HEK293 (cell line): ENCODE results near the gene IL1A.

Source experiments
- CTCF ChIA-PET: fragments of 350-600 bp; formaldehyde crosslinking; extraction: SDS; loops from one replicate; lab custom pipeline; 2021; ENCODE audit warnings: antibody characterized with exemption; lab: Yijun Ruan, JAX
- POLR2A ChIA-PET: fragments of 300-600 bp; formaldehyde crosslinking; extraction: SDS; loops from one replicate; lab custom pipeline; 2020; ENCODE audit warnings: antibody characterized with exemption, inconsistent platforms; lab: Yijun Ruan, JAX
- H3K27ac ChIP-seq: fragments of 200-500 bp; sonication (Bioruptor generic); 2 replicates; pipeline ENCODE4 v1.5.1; 2014; ENCODE audit warnings: low read depth, low read length, control low read depth, inconsistent platforms; ENCODE audit errors: extremely low read depth
- H3K36me3 ChIP-seq, 2 experiments: fragments of 200-500 bp in 1 of 2; sonication (Bioruptor generic) in 1 of 2; 1 replicate in 1 of 2; 2 replicates in 1 of 2; pipeline ENCODE4 v1.5.1; 2014 to 2017; ENCODE audit warnings: inconsistent platforms in 2 of 2, low read length in 2 of 2; ENCODE audit not compliant: control insufficient read depth in 2 of 2, insufficient read depth in 1 of 2
- H3K4me1 ChIP-seq: fragments of 200-500 bp; sonication (Bioruptor generic); 2 replicates; pipeline ENCODE4 v1.5.1; 2014; ENCODE audit warnings: mild to moderate bottlenecking, low read length, inconsistent platforms; ENCODE audit not compliant: control insufficient read depth, insufficient read depth
- H3K4me3 ChIP-seq: 2 replicates; pipeline ENCODE4 v1.5.1; 2011; ENCODE audit warnings: low read depth, mild to moderate bottlenecking, control low read depth, low read length, moderate library complexity
- H3K9me3 ChIP-seq: fragments of 200-500 bp; sonication (Bioruptor generic); 2 replicates; pipeline ENCODE4 v1.5.1; 2014; ENCODE audit warnings: low read depth, low read length, inconsistent platforms; ENCODE audit not compliant: control insufficient read depth, insufficient read depth
- GLIS1 ChIP-seq: fragments of 450-650 bp; formaldehyde crosslinking; IDR thresholded peaks from 2 replicates; pipeline ENCODE4 v1.5.1; 2016; ENCODE audit warnings: missing biosample characterization, missing genetic modification characterization
- KLF16 ChIP-seq: fragments of 450-650 bp; formaldehyde crosslinking; IDR thresholded peaks from 2 replicates; pipeline ENCODE4 v1.5.1; 2017; ENCODE audit warnings: missing biosample characterization, missing genetic modification characterization
- MEIS1 ChIP-seq: sonication (generic); formaldehyde crosslinking; IDR thresholded peaks from 2 replicates; pipeline ENCODE4 v1.8.1; 2022; ENCODE audit warnings: missing genetic modification reagents, mild to moderate bottlenecking, borderline replicate concordance
- SCRT2 ChIP-seq: fragments of 450-650 bp; formaldehyde crosslinking; IDR thresholded peaks from 2 replicates; pipeline ENCODE4 v1.5.1; 2016; ENCODE audit warnings: missing biosample characterization, missing genetic modification characterization
- ZBTB11 ChIP-seq: fragments of 450-650 bp; formaldehyde crosslinking; conservative IDR thresholded peaks from 2 replicates; pipeline ENCODE4 v1.5.1; 2016; ENCODE audit warnings: low read depth, missing biosample characterization, missing genetic modification characterization
- ZBTB20 ChIP-seq: fragments of 450-650 bp; formaldehyde crosslinking; IDR thresholded peaks from 2 replicates; pipeline ENCODE4 v1.5.1; 2016; ENCODE audit warnings: missing biosample characterization, missing genetic modification characterization
- ZBTB7A ChIP-seq: fragments of 450-650 bp; formaldehyde crosslinking; IDR thresholded peaks from 2 replicates; pipeline ENCODE4 v1.5.1; 2016; ENCODE audit warnings: low read depth, missing biosample characterization, missing genetic modification characterization
- ZNF121 ChIP-seq: fragments of 450-650 bp; formaldehyde crosslinking; IDR thresholded peaks from 2 replicates; pipeline ENCODE4 v1.5.1; 2016; ENCODE audit warnings: missing biosample characterization, missing genetic modification characterization
- ZNF148 ChIP-seq: fragments of 450-650 bp; formaldehyde crosslinking; IDR thresholded peaks from 2 replicates; pipeline ENCODE4 v1.5.0; 2017; ENCODE audit warnings: missing biosample characterization, missing genetic modification characterization, borderline replicate concordance
- ZNF184 ChIP-seq: fragments of 450-650 bp; IDR thresholded peaks from 2 replicates; pipeline ENCODE4 v1.5.1; 2018; ENCODE audit warnings: missing biosample characterization, mild to moderate bottlenecking, missing genetic modification characterization
- ZNF214 ChIP-seq: fragments of 450-650 bp; formaldehyde crosslinking; IDR thresholded peaks from 2 replicates; pipeline ENCODE4 v1.5.1; 2017; ENCODE audit warnings: missing biosample characterization, mild to moderate bottlenecking, missing genetic modification characterization, borderline replicate concordance
- ZNF449 ChIP-seq: fragments of 450-650 bp; formaldehyde crosslinking; IDR thresholded peaks from 2 replicates; pipeline ENCODE4 v1.5.1; 2017; ENCODE audit warnings: missing biosample characterization, mild to moderate bottlenecking, missing genetic modification characterization, moderate library complexity
- ZNF623 ChIP-seq: fragments of 450-650 bp; formaldehyde crosslinking; IDR thresholded peaks from 2 replicates; pipeline ENCODE4 v1.5.1; 2016; ENCODE audit warnings: missing biosample characterization, missing genetic modification characterization
- ZNF658 ChIP-seq: fragments of 450-650 bp; formaldehyde crosslinking; IDR thresholded peaks from 2 replicates; pipeline ENCODE4; 2016; ENCODE audit warnings: missing biosample characterization, missing genetic modification characterization
- ZNF664 ChIP-seq: fragments of 450-650 bp; formaldehyde crosslinking; IDR thresholded peaks from 2 replicates; pipeline ENCODE4 v1.5.1; 2016; ENCODE audit warnings: missing biosample characterization, missing genetic modification characterization
- ZNF707 ChIP-seq: fragments of 450-650 bp; formaldehyde crosslinking; IDR thresholded peaks from 2 replicates; pipeline ENCODE4 v1.5.1; 2016; ENCODE audit warnings: missing biosample characterization, missing genetic modification characterization
- ZSCAN4 ChIP-seq: fragments of 450-650 bp; formaldehyde crosslinking; IDR thresholded peaks from 2 replicates; pipeline ENCODE4 v1.5.1; 2017; ENCODE audit warnings: missing biosample characterization, missing genetic modification characterization

The IL1A gene

GRCh38 chr2:112733456-112733855, 50.8 kb downstream of the IL1A start (continued):
- TF ChIP-seq SCRT2 (no peak), GLIS1 (no peak), ZBTB7A (tag by site-specific recombination) (no peak), MEIS1 (no peak), ZNF184 (no peak), ZNF707 (tag by site-specific recombination) (no peak), ZSCAN4 (no peak), ZNF121 (tag by site-specific recombination) (no peak), ZBTB11 (tag by site-specific recombination) (no peak), ZNF148 (tag by site-specific recombination) (no peak)

- Histone ChIP-seq H3K27ac (no peak overlapping the region), H3K9me3 (no peaks in the 10 kb centered on the region), H3K36me3 (no peaks in the 10 kb centered on the region; a peak in 1 of 3 replicates)
- CTCF ChIA-PET = interaction anchor here (0.9 to 8.9 kb wide), 4 partner anchors 18 to 210 kb away, joined by 3 to 103 read pairs (median 4); no protein-coding TSS in a partner anchor
- TF ChIP-seq KLF16 = no peak
- TF ChIP-seq ZNF664 (tag by site-specific recombination) = peak; percentile 47; the same call in 1 of the 2 replicates
- TF ChIP-seq, all 188 proteins: peak for 1
- H3K4me1 ChIP-seq = no peaks in the 10 kb centered on the region
- H3K4me3 ChIP-seq = no peak overlapping the region
- POLR2A ChIA-PET = no interaction called here
Observed at GRCh38 chr2:112731479-112731878, 52.8 kb downstream of the IL1A start.

GRCh38 chr2:112730791-112731190, 53.5 kb downstream of the IL1A start:
- Histone ChIP-seq H3K4me3 (no peak overlapping the region), H3K27ac (no peak overlapping the region), H3K36me3 (no peaks in the 10 kb centered on the region; a peak in 1 of 3 replicates), H3K9me3 (no peaks in the 10 kb centered on the region), H3K4me1 (no peaks in the 10 kb centered on the region)
- ChIA-PET CTCF (interaction anchor here (0.6 to 8.9 kb wide), 5 partner anchors 18 to 210 kb away, joined by 3 to 103 read pairs (median 4); no protein-coding TSS in a partner anchor), POLR2A (no interaction called here)
- TF ChIP-seq ZNF449 (tag by site-specific recombination) = peak; percentile 90
- no peak for TF ChIP-seq ZNF658
- no peak for TF ChIP-seq ZNF214 (tag by site-specific recombination)
- no peak for TF ChIP-seq ZBTB7A (tag by site-specific recombination)
- no peak for TF ChIP-seq ZBTB20 (tag by site-specific recombination)
- TF ChIP-seq ZNF623 (tag by site-specific recombination) = no peak
